Nucleus accumbens (tissue), 56 donors: ENCODE measurements around the gene ATP6V1A.

ENCODE experiments used
- DNase-seq, 56 donors: peaks; one replicate each; lab custom pipeline; 2025; lab: John Stamatoyannopoulos, UW

The ATP6V1A gene

DNA sequence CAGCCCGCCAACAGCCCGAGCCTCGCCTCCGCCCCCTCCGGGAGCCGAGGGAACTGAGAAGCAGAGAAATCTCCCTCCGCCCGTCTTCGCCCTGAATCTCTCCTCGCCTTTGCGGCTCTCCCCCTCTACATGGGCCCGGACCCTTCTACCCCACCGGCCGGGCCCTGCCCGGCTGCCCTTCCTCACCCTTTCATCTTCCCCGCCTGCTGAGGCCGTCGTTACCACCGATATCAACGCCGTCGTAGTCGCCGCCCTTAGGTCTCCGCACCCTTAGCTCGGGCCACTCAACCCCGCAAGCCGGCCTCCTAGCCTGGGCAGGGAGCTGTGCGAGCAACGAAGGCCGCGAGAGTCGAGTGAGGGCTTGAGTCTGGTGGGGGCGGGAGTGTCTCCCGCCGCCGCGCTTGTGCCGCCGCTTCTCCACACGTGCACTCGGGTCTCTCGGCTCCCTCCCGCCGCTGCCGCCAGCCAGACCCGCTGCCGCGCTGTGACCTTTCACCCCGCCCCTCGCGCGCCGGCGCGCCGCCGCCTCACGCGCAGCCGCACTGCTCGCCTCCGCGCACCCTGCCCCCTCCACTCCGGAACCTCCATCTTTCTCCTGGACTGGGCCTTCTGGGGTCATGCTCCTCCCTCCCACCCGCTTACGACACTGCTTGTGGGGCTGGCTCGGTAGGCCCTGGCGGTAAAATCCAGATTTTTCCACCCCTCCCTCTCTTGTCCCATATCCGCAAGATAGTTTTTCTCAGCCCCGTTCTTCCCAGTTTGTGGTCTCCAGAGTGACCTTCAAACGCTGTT lies 883 bp upstream of the ATP6V1A start, which contains the start of gene NAA50:
NAA50 (minus strand) TSS at position 494 of the 792 bp plus-strand sequence; CDS start at position 194, 300 bp downstream.
- DNase-seq, result peak; percentile 32 to 94 (median 88)

DNA sequence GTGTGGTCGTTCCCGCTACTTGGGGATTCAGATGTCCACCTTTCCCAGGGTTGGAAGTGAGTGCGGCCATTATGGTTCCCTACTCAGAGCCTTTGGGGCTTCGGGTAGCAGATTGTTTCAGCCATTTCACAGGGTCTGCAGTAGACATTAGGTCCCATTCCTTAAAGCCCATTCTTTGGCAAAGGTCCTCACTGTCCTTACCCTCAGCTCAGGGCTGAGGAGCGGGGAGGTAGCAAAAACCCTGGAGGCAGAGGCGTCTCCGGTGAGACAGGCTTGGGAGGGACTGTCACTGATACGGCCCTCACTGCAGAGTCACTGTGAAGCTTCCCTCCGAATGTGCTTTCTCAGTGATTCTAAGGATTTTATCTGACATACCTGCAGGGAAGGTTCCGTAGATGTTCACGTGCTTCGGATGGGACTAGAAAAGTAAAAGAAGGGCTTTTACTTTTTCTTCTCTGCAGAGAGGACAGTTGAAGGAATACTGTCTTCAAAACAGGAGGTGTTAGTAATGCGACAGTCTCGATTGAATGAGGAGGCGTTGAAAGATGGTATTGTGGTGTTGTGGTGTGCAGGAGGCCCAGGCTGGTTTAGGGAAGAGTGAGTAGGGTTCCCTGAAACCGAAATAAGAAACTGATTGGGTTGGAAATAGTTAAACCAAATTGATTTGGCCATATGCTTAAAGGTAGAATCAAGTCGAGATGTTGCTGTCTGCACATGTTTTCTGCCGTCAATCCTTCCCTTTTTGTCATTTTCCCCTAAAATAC lies 630 bp downstream of the ATP6V1A start:
- peak in 16 of 56 donors; percentile 2 to 57 (median 44) for DNase-seq

DNA sequence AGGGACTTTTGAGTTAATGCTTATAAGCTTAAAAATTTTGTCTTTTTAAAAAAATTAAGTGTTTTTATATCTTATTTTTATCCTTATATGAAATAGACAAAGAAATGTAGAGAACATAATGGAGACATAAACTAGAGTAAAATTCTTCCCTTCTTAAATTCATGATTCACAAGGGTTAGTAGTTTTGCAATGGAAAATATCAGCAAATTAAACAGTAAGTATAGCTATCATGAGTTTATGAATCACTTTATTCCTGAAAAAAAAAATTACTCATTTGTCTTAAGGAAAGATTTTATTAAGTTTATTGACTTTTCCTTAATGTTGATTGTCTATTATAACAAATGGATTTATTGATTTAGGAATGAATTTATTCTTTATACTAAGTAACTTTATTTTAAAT lies 4.3 kb downstream of the ATP6V1A start:
- no peak for DNase-seq

DNA sequence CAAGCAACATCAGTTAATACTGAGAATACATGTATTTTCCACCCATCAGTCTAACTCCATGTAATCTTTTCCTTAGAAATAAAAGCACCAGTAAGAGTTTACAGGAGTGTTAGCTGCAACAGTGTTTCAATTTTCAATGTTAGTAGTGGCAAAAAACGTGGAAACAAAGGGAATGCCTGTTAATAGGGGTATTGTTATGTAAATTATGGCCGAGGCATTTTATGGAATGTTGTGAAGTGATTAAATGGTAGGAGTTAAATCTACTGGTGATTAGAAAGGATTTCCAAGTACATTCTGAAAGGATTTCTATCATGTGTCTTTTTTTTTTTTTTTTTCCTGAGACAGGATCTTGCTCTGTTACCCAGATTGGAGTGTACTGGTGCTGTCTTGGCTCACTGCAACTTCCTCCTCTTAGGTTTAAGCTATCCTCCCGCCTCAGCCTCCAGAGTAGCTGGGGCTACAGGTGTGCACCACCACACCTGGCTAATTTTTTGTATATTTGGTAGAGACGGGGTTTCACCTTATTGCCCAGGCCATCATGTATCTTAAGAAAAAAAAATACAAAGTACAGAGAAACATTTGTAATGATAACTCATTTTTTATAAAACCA lies 6.6 kb downstream of the ATP6V1A start:
- no peak for DNase-seq

DNA sequence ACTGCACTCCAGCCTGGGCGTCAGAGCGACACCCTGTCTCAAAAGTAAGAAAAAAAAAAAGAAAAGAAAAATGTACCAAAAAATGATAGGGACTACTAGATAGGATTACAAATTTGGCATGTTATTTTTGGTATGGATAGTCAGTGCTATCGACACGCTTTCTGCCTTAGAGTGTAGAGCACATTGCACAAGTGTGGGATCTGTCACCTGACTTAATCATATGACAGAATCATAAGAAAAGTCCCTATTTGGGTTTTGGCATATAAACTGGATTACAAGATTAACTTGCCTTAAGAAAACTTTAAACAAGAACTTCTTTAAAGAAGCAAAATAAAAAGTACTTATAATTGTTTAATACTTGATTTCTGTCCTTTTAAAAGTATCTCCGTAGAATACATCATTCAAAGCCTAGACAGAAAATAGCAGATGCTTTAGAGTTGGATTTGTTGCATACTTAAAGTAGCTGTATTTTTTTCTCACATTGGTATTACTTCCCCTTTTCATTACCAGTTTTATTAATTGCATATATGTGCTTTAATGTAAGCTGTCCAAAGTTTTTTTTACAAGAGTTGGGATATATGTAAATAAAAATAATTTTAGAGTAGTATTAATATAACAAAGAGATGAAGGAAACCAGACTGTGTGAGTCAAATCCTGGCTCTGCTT lies 7.8 kb downstream of the ATP6V1A start:
- no peak for DNase-seq

DNA sequence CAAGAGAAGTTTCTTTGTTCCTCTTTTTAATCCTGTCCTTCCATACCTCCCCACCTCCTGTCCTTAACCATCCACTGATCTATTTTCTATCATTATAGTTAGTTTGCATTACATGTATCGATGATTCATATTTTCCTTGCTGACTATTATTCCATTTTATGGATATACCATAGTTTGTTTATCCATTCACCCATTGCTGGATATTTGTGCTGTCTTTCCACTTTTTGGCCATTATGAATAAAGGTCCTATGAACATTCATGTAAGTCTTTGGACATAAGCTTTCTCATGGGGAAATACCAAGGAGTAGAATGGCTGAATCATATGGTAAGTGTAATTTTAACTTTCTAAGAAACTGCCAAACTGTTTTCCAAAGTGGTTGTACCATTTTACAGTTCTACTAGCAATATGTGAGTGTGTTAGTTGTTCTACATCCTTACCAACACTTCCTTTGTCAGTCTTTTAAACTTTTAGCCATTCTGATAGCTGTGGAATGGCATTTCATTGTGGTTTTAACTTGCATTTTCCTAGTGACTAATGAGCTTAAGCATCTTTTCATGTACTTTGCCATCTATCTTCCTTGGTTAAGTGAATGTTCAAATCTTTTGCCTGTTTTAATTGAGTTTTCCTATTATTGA lies 11.7 kb downstream of the ATP6V1A start:
- DNase-seq, result no peak

DNA sequence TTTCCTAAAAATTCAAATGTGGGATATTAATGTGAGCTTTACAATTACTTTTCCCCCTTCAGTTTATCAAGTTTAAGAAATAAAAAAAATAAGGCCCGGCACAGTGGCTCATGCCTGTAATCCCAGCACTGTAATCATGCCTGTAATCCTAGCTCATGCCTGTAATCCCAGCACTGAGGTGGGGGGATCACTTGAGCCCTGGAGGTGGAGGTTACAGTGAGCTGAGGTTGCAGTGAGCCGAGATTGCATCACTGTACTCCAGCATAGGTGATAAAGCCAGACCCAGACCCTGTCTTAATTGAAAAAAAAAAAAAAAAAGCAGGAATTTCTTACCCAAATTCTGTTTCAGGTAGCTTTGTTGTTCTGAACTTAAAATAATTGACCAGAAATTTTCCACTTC lies 17.9 kb downstream of the ATP6V1A start:
- no peak for DNase-seq

DNA sequence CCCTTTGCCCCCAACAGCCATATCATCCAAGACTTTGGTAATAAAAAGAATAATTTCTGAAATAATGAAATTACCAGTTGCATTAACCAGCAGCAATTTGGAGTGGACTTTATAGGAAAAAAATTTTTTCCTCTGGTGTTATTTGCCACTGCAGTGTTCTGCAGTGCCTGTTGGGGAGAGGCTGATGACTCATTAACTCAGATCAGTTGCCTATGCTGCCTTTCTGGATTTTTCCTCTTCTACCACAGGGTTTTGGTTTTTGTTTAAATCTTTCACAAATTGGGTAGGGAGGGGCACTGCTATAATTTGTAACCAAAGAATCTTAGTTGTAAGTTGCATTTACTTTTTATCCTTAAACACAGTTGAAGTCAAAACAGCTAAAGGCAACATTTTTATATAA lies 22.7 kb downstream of the ATP6V1A start:
- peak in 5 of 56 donors; percentile 1 to 7 (median 5) for DNase-seq

DNA sequence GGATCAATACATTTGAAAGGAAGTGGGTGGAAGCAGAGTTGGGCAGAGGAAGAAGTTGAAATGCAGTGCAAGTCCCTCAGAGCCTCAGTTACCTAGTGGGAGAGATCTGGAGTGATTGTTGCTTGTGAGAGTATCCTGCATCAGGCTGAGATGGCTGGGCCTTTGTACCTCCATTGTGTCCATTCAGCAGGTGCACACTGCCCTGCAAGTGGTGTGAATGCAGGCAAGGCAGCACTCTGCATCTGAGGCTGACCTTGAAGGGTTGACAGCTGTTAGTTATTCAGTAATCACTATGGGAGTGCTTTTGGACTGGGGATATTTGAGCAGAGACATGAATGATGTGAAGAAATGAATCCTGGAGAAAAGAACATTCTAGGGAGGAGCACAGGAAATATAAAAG lies 25.2 kb downstream of the ATP6V1A start:
- no peak for DNase-seq

DNA sequence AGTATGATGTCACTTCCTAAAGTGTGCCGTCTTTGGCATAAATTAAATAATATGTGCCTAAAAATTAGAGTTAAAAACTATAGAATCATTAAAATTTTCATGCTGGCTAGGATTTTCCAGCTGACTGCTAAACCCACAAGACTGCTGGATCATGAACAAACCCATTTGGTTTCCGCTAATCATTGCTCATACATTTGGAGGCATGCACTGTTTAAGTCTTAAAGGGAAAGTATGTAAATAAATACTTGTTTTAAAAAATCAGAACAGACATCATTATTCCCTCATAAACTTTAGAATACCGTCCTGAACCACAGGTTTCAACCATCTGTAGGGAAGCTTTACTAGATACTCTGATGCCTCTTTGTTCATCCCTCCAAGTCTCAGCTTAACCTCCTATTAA lies 26.5 kb downstream of the ATP6V1A start:
- DNase-seq, result no peak

DNA sequence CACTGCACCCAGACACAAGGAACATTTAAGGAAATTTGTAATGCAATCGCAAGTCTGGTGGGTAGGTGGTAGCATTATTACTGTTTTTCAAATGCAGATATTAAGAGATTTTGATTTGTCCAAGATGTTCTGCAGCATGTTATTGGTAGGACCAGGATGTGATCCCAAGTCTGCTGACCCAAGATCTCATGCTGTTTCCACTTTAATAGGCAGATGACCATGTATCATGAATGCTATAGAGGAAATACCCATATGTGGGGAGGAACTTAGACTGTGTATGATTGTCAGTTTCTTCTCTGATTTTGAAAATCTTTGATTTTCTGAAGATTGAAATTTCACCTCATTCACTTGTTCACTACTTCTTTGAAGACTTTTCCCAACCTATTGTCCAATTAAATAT lies 28.7 kb downstream of the ATP6V1A start:
- no peak for DNase-seq

DNA sequence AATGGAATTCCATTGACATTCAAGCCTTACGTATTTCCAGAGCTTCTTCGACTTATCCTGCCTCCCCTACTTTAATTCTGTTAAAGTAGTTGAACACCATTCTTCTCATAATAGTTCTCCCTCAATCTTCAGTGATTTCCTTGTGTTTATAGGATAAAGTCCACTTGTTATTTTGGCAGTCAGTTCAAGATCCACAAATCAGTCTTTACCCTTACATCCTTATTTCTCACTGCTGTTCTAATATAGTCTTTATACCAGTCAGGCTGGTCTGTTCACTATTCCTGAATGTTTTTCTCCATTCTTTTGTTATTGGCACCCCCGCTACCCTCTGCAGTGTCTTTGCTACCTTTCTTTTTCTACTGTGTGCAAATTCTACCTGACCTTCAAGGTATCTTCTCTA lies 29.7 kb downstream of the ATP6V1A start:
- DNase-seq, result no peak

DNA sequence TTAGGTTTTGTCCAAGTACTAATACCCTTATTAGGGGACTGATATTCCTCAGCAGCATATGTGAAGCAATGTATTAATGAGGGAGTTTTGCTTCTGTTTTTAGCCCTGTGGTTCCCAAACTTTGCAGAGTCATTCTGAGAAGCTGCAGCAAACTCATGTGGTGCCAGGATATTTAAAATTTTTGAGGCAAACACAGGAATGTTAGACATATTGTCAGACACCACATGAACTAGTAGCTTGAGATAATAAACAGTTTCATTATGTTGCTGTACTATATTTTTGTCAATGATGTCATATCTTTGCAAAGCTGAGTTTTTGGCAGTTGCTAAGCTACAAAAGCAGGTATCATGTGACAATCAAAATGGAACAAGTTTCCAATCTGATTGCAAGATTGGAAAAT lies 36.6 kb downstream of the ATP6V1A start:
- no peak for DNase-seq

DNA sequence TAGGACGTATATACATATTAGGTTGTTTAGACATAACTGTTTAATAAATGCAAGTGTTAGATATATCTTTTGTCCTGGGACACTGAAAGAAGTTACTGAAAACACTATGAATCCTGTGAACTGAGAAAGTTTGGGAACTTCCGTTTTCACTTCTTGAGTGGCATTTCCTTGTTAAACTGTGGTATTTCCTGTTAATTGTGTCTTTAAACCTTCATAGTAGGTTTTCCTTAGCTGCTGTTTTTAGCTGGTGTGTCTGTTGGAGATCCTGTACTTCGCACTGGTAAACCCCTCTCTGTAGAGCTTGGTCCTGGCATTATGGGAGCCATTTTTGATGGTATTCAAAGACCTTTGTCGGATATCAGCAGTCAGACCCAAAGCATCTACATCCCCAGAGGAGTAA lies 37.1 kb downstream of the ATP6V1A start:
- DNase-seq, result no peak

DNA sequence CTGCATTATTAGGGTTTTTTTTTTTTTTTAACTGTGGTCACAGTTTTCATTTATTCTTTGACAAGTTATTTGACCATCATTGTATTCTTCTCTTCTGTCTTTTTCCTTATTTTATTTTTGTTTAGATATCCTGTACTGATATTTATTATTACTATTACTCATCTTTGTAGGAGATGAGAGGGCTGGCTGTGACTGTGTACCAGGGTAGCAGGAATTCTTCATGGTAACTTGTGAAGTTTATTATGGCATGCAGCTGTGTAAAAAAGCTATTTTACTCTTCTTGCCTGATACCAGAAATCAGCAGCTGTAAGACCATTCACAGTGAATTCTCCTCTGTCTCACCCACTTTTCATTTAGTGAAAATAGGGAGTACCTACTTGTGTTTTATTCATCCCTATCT lies 44.5 kb downstream of the ATP6V1A start:
- DNase-seq, result no peak

DNA sequence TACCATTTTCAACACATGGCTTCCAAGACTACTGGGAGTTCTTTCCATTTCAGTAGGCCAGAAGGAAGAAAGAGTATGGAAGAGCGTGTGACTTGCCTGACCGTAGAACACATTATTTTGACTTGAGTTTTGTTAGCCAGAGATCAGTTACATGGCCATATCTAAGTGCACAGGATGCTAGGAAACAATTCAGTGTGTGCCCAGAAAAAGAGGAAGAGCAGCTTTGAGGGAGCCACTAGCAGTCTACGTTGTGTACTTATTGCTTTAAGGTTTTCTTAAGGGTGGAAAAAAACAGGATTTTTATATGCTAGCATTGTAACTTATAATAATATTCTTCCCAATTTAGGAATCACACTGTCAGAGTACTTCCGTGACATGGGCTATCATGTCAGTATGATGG lies 47.7 kb downstream of the ATP6V1A start:
- no peak for DNase-seq

DNA sequence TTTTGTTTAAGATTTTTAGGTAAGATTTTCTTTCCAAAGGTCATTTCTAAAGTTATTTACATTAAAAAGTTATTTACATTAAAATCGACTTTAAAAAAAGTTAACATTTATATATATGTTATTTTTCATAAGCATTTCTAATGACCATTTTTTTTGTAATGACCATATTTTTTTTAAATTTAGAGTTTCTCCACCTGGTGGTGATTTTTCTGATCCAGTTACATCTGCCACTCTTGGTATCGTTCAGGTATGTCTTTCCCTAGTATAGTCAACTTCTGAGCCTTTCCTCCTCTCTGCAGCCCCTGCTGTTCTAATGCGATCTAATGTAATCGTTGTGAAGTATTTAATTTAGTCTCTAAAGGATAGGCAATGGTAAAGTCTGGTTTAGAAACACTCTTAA lies 48.9 kb downstream of the ATP6V1A start:
- DNase-seq, result no peak

DNA sequence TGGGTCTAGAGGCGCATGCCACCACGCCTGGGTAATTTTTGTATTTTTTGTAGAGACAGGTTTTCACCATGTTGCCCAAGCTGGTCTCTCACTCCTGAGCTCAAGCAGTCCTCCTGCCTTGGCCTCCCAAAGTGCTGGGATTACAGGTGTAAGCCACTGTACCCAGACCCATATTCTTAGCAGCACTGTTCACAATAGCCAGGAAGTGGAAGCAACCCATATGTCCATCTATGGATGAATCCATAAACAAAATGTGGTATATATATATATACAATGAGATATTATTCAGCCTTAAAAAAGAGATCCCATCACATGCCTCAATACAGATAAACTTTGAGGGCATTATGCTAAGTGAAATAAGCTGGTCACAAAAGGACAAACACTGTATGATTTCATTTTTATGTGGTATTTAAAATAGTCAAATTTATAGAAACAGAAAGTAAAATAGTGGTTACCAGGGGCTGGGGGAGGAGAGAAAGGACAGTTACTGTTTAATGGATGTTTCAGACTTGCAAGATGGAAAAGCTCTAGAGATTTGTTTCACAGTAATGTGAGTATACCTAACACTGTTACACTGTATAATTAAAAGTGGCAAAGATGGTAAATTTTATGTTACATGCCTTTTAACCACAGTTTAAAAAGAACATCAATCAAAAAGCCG lies 56.1 kb downstream of the ATP6V1A start:
- no peak for DNase-seq

DNA sequence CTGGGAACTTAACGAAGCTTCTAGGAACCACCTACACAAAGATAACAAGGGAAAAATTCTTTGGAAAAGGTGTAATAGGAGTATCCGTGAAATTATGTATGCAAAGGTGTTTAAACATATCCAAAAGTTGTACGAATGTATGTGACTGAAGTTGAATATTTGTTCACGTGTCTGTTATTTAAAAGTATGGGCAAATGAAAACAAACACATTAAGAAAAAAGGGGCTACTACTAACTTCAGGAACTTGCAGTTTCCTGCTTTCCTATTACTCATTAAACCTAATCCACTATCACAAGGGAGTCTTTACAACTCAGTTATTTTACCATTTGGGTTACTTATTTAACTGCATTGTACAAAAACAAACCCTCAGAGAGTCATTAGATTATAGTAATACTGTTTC lies 57.8 kb downstream of the ATP6V1A start:
- no peak for DNase-seq

DNA sequence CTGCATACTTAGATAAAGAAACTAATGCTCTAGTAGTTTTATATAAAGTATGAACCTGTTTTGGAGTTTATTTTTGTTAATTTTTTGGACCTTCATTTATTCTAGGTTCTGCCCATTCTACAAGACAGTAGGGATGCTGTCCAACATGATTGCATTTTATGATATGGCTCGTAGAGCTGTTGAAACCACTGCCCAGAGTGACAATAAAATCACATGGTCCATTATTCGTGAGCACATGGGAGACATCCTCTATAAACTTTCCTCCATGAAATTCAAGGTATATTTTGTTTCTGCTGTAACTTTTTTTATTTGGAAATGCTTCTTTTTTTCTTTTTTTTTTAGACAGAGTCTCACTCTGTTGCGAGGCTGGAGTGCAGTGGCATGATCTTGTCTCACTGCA lies 58.4 kb downstream of the ATP6V1A start:
- DNase-seq, result no peak
